GM23338 (cell line): ENCODE data around the gene TUB. TPM values are rescaled to one million over a fixed set of nuclear protein-coding genes. Genes with fewer than 3 reads are reported as not detected.

Source experiments
- ATAC-seq: fragments of 200-7000 bp; cut with Tn5 transposase; 3 replicates; pipeline ENCODE4 v1.9.1; 2020
- DNase-seq: peaks from one replicate; pipeline ENCODE4 v3.0.0-alpha.2; 2015; ENCODE audit warnings: low spot score
- H2AFZ ChIP-seq: fragments of 200-600 bp; sonication (generic); 2 replicates; pipeline ENCODE4 v1.8.0; 2016; ENCODE audit warnings: antibody characterized with exemption, mild to moderate bottlenecking, moderate library complexity
- H3F3A ChIP-seq: fragments of 200-600 bp; sonication (generic); replicated peaks from 2 replicates; pipeline ENCODE4 v1.8.0; 2017; ENCODE audit warnings: antibody characterized with exemption, mixed run types, low read depth
- H3K27ac ChIP-seq: fragments of 200-600 bp; sonication (generic); 2 replicates; pipeline ENCODE4 v1.6.1; 2016; ENCODE audit warnings: low read depth
- H3K27me3 ChIP-seq: fragments of 200-600 bp; sonication (generic); 2 replicates; pipeline ENCODE4 v1.8.0; 2016; ENCODE audit warnings: mild to moderate bottlenecking, mixed run types, moderate library complexity; ENCODE audit not compliant: insufficient read depth
- H3K36me3 ChIP-seq: fragments of 200-600 bp; sonication (generic); 2 replicates; pipeline ENCODE4 v1.8.0; 2016; ENCODE audit warnings: mild to moderate bottlenecking; ENCODE audit not compliant: insufficient read depth
- H3K4me1 ChIP-seq: fragments of 200-600 bp; sonication (generic); 2 replicates; pipeline ENCODE4 v1.8.0; 2016; ENCODE audit warnings: mild to moderate bottlenecking, moderate library complexity; ENCODE audit not compliant: insufficient read depth
- H3K4me2 ChIP-seq: fragments of 200-600 bp; sonication (generic); 2 replicates; pipeline ENCODE4 v1.7.1; 2017; ENCODE audit warnings: mixed run types
- H3K4me3 ChIP-seq: fragments of 200-600 bp; sonication (generic); 2 replicates; pipeline ENCODE4 v1.6.1; 2016; ENCODE audit warnings: mixed run types
- H3K79me2 ChIP-seq: fragments of 200-600 bp; sonication (generic); replicated peaks from 2 replicates; pipeline ENCODE4 v1.8.0; 2017; ENCODE audit warnings: mild to moderate bottlenecking; ENCODE audit not compliant: insufficient read depth
- H3K9me2 ChIP-seq: fragments of 200-600 bp; sonication (generic); 2 replicates; pipeline ENCODE4 v1.8.0; 2017; ENCODE audit not compliant: insufficient read depth
- H4K20me1 ChIP-seq: fragments of 200-600 bp; sonication (generic); replicated peaks from 2 replicates; pipeline ENCODE4 v1.8.0; 2017; ENCODE audit warnings: mild to moderate bottlenecking; ENCODE audit not compliant: insufficient read depth
- H3K27ac Mint-ChIP-seq: 2 replicates; pipeline ENCODE4 v1.8.0; 2020; ENCODE audit warnings: inconsistent platforms, mild to moderate bottlenecking, moderate library complexity, mixed read lengths
- H3K27me3 Mint-ChIP-seq: 3 replicates; pipeline ENCODE4 v1.8.0; 2022; ENCODE audit warnings: low read depth, mild to moderate bottlenecking, moderate library complexity, mixed read lengths, inconsistent platforms; ENCODE audit not compliant: insufficient read depth, poor library complexity
- H3K36me3 Mint-ChIP-seq: 3 replicates; pipeline ENCODE4 v1.8.0; 2021; ENCODE audit warnings: low read depth, mild to moderate bottlenecking, inconsistent platforms, moderate library complexity, mixed read lengths
- H3K4me1 Mint-ChIP-seq: 3 replicates; pipeline ENCODE4 v1.8.0; 2020; ENCODE audit warnings: mild to moderate bottlenecking, inconsistent platforms, mixed read lengths
- H3K4me3 Mint-ChIP-seq: 3 replicates; pipeline ENCODE4 v1.8.0; 2021; ENCODE audit warnings: moderate library complexity, mild to moderate bottlenecking, inconsistent platforms, mixed read lengths
- H3K9me3 Mint-ChIP-seq: 3 replicates; pipeline ENCODE4 v1.8.0; 2020; ENCODE audit warnings: moderate library complexity, mild to moderate bottlenecking, inconsistent platforms, mixed read lengths
- CREB1 ChIP-seq: fragments of 250-450 bp; sonication (Bioruptor Pico); IDR thresholded peaks from 2 replicates; pipeline ENCODE4 v1.5.0; 2020; ENCODE audit warnings: low read depth, mild to moderate bottlenecking, moderate library complexity
- EZH2 ChIP-seq: fragments of 200-600 bp; sonication (generic); IDR thresholded peaks from one replicate; pipeline ENCODE4 v1.8.0; 2017; ENCODE audit warnings: antibody characterized with exemption, mild to moderate bottlenecking, low read depth; ENCODE audit not compliant: unreplicated experiment
- EZH2phosphoT487 ChIP-seq: fragments of 200-600 bp; sonication (generic); IDR thresholded peaks from one replicate; pipeline ENCODE4 v1.8.1; 2018; ENCODE audit warnings: antibody characterized with exemption; ENCODE audit not compliant: unreplicated experiment
- JUNB ChIP-seq: IDR thresholded peaks from one replicate; pipeline ENCODE4 v1.6.1; 2016; ENCODE audit warnings: antibody characterized with exemption; ENCODE audit not compliant: unreplicated experiment
- NANOG ChIP-seq: IDR thresholded peaks from 2 replicates; pipeline ENCODE4 v1.6.1; 2016; ENCODE audit warnings: antibody characterized with exemption, borderline replicate concordance
- POLR2AphosphoS5 ChIP-seq: IDR thresholded peaks from 2 replicates; pipeline ENCODE4 v1.6.1; 2016; ENCODE audit warnings: antibody characterized with exemption, low read depth
- STAT1 ChIP-seq: IDR thresholded peaks from one replicate; pipeline ENCODE4 v1.6.1; 2016; ENCODE audit warnings: antibody characterized with exemption; ENCODE audit not compliant: unreplicated experiment
- ZNF114 ChIP-seq: fragments of 250-450 bp; sonication (Bioruptor Pico); IDR thresholded peaks from 2 replicates; pipeline ENCODE4 v1.5.0; 2020; ENCODE audit warnings: mild to moderate bottlenecking, moderate library complexity
- ZNF331 ChIP-seq: fragments of 250-450 bp; sonication (Bioruptor Pico); IDR thresholded peaks from 2 replicates; pipeline ENCODE4 v1.5.0; 2020; ENCODE audit warnings: low read depth, mild to moderate bottlenecking, moderate library complexity
- polyA plus RNA-seq: library from polyadenylated mRNA; unstranded; fragments of >200 nt; fragmentation: Nextera tagmentation; extraction: Ambion mirVana; gene quantifications from 2 replicates; pipeline ENCODE4 v1.2.1, GENCODE V29; 2016
- total RNA-seq: library from RNA; depleted of rRNA; stranded (reverse); fragments of >200 nt; shearing (Covaris generic); gene quantifications from 2 replicates; pipeline ENCODE4 v1.2.3, GENCODE V29; 2014
- TF ChIP-seq, protein P1 (sequence below): IDR thresholded peaks from 2 replicates; pipeline ENCODE4 v1.6.1; 2016; ENCODE audit warnings: antibody characterized with exemption
- TF ChIP-seq, protein P2 (sequence below), 2 experiments: fragments of 200-600 bp in 1 of 2; sonication (generic) in 1 of 2; conservative IDR thresholded peaks; 2 replicates each; pipeline versions ENCODE4 v1.5.1 to v1.6.1; 2016 to 2017; ENCODE audit warnings: antibody characterized with exemption in 2 of 2, low read depth in 2 of 2, mild to moderate bottlenecking in 2 of 2, moderate library complexity in 1 of 2
- TF ChIP-seq, protein P3 (sequence below): fragments of 250-450 bp; sonication (Bioruptor Pico); IDR thresholded peaks from 2 replicates; pipeline ENCODE4 v1.5.0; 2020; ENCODE audit warnings: mild to moderate bottlenecking, moderate library complexity
- TF ChIP-seq, protein P4 (sequence below): IDR thresholded peaks from one replicate; pipeline ENCODE4 v1.6.1; 2018; ENCODE audit warnings: antibody characterized with exemption; ENCODE audit not compliant: unreplicated experiment

Gene TUB
- total and polyA plus RNA-seq, 2 experiments from 2014 or later: 5.5 to 30.4 TPM

DNA sequence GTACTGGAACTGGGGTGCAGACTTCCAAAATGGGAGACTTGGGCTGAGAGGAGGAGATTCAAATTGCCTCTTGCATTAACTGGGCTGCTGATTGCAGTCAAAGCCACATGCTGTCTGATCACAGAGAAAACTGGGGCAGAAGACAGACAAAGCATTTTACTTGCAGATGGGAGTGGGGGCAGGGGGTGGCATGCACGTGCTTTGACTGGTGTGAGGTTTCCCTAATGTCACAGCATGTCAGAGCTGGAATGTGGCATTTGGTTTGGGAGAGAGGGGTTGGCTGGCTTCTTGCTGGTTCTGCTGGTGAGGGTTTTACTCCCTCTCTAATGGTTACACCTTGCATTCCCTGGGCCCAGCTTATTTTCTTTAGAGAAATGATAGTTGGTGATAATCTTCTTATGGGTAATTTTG lies 2.9 kb downstream of the TUB start:
- TF ChIP-seq, protein P1, sequence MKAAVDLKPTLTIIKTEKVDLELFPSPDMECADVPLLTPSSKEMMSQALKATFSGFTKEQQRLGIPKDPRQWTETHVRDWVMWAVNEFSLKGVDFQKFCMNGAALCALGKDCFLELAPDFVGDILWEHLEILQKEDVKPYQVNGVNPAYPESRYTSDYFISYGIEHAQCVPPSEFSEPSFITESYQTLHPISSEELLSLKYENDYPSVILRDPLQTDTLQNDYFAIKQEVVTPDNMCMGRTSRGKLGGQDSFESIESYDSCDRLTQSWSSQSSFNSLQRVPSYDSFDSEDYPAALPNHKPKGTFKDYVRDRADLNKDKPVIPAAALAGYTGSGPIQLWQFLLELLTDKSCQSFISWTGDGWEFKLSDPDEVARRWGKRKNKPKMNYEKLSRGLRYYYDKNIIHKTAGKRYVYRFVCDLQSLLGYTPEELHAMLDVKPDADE: no peak
- TF ChIP-seq, protein P2, sequence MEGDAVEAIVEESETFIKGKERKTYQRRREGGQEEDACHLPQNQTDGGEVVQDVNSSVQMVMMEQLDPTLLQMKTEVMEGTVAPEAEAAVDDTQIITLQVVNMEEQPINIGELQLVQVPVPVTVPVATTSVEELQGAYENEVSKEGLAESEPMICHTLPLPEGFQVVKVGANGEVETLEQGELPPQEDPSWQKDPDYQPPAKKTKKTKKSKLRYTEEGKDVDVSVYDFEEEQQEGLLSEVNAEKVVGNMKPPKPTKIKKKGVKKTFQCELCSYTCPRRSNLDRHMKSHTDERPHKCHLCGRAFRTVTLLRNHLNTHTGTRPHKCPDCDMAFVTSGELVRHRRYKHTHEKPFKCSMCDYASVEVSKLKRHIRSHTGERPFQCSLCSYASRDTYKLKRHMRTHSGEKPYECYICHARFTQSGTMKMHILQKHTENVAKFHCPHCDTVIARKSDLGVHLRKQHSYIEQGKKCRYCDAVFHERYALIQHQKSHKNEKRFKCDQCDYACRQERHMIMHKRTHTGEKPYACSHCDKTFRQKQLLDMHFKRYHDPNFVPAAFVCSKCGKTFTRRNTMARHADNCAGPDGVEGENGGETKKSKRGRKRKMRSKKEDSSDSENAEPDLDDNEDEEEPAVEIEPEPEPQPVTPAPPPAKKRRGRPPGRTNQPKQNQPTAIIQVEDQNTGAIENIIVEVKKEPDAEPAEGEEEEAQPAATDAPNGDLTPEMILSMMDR (conservative IDR thresholded peaks at IDR 0.05; ENCODE audit: low read depth in 2 of 2): no peak
- no peak for TF ChIP-seq EZH2phosphoT487
- TF ChIP-seq ZNF114 (CRISPR knock-in tag): no peak
- no peak for TF ChIP-seq EZH2
- TF ChIP-seq, protein P3, sequence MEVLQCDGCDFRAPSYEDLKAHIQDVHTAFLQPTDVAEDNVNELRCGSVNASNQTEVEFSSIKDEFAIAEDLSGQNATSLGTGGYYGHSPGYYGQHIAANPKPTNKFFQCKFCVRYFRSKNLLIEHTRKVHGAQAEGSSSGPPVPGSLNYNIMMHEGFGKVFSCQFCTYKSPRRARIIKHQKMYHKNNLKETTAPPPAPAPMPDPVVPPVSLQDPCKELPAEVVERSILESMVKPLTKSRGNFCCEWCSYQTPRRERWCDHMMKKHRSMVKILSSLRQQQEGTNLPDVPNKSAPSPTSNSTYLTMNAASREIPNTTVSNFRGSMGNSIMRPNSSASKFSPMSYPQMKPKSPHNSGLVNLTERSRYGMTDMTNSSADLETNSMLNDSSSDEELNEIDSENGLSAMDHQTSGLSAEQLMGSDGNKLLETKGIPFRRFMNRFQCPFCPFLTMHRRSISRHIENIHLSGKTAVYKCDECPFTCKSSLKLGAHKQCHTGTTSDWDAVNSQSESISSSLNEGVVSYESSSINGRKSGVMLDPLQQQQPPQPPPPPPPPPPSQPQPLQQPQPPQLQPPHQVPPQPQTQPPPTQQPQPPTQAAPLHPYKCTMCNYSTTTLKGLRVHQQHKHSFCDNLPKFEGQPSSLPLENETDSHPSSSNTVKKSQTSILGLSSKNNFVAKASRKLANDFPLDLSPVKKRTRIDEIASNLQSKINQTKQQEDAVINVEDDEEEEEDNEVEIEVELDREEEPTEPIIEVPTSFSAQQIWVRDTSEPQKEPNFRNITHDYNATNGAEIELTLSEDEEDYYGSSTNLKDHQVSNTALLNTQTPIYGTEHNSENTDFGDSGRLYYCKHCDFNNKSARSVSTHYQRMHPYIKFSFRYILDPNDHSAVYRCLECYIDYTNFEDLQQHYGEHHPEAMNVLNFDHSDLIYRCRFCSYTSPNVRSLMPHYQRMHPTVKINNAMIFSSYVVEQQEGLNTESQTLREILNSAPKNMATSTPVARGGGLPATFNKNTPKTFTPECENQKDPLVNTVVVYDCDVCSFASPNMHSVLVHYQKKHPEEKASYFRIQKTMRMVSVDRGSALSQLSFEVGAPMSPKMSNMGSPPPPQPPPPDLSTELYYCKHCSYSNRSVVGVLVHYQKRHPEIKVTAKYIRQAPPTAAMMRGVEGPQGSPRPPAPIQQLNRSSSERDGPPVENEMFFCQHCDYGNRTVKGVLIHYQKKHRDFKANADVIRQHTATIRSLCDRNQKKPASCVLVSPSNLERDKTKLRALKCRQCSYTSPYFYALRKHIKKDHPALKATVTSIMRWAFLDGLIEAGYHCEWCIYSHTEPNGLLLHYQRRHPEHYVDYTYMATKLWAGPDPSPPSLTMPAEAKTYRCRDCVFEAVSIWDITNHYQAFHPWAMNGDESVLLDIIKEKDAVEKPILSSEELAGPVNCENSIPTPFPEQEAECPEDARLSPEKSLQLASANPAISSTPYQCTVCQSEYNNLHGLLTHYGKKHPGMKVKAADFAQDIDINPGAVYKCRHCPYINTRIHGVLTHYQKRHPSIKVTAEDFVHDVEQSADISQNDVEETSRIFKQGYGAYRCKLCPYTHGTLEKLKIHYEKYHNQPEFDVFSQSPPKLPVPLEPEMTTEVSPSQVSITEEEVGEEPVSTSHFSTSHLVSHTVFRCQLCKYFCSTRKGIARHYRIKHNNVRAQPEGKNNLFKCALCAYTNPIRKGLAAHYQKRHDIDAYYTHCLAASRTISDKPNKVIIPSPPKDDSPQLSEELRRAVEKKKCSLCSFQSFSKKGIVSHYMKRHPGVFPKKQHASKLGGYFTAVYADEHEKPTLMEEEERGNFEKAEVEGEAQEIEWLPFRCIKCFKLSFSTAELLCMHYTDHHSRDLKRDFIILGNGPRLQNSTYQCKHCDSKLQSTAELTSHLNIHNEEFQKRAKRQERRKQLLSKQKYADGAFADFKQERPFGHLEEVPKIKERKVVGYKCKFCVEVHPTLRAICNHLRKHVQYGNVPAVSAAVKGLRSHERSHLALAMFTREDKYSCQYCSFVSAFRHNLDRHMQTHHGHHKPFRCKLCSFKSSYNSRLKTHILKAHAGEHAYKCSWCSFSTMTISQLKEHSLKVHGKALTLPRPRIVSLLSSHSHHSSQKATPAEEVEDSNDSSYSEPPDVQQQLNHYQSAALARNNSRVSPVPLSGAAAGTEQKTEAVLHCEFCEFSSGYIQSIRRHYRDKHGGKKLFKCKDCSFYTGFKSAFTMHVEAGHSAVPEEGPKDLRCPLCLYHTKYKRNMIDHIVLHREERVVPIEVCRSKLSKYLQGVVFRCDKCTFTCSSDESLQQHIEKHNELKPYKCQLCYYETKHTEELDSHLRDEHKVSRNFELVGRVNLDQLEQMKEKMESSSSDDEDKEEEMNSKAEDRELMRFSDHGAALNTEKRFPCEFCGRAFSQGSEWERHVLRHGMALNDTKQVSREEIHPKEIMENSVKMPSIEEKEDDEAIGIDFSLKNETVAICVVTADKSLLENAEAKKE (CRISPR knock-in tag): no peak
- TF ChIP-seq NANOG: no peak
- TF ChIP-seq ZNF331 (CRISPR knock-in tag): no peak
- TF ChIP-seq, protein P4, sequence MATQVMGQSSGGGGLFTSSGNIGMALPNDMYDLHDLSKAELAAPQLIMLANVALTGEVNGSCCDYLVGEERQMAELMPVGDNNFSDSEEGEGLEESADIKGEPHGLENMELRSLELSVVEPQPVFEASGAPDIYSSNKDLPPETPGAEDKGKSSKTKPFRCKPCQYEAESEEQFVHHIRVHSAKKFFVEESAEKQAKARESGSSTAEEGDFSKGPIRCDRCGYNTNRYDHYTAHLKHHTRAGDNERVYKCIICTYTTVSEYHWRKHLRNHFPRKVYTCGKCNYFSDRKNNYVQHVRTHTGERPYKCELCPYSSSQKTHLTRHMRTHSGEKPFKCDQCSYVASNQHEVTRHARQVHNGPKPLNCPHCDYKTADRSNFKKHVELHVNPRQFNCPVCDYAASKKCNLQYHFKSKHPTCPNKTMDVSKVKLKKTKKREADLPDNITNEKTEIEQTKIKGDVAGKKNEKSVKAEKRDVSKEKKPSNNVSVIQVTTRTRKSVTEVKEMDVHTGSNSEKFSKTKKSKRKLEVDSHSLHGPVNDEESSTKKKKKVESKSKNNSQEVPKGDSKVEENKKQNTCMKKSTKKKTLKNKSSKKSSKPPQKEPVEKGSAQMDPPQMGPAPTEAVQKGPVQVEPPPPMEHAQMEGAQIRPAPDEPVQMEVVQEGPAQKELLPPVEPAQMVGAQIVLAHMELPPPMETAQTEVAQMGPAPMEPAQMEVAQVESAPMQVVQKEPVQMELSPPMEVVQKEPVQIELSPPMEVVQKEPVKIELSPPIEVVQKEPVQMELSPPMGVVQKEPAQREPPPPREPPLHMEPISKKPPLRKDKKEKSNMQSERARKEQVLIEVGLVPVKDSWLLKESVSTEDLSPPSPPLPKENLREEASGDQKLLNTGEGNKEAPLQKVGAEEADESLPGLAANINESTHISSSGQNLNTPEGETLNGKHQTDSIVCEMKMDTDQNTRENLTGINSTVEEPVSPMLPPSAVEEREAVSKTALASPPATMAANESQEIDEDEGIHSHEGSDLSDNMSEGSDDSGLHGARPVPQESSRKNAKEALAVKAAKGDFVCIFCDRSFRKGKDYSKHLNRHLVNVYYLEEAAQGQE: no peak
- TF ChIP-seq CREB1 (CRISPR knock-in tag): no peak
- no peak for TF ChIP-seq JUNB
- no peak for TF ChIP-seq STAT1
- no peak for TF ChIP-seq POLR2AphosphoS5
- Histone ChIP-seq H3K27ac (no peak overlapping the region), H3K9me2 (no peaks in the 10 kb centered on the region; the same call in 1 of the 2 replicates), H3K4me2 (peak overlapping the region; percentile 57; the same call in 1 of the 2 replicates), H3K27me3 (peaks cover 25% of the 10 kb centered on the region), H3K79me2 (peaks cover 30% of the 10 kb centered on the region), H3K4me1 (peaks cover 51% of the 10 kb centered on the region), H4K20me1 (peaks cover 15% of the 10 kb centered on the region), H3K4me3 (no peak overlapping the region), H3F3A (0 out of 2 replicates have a peak, but pooled peaks cover 3% of the 10 kb centered on the region), H3K36me3 (no peaks in the 10 kb centered on the region), H2AFZ (no peak overlapping the region)
- no peaks in the 10 kb centered on the region for H3K9me3 Mint-ChIP-seq
- peak overlapping the region; percentile 11; the same call in 2 of the 3 replicates for H3K4me3 Mint-ChIP-seq
- DNase-seq (peak; percentile 35), ATAC-seq (no peak)
- peaks cover 25% of the 10 kb centered on the region for H3K27me3 Mint-ChIP-seq
- H3K4me1 Mint-ChIP-seq: peaks cover 61% of the 10 kb centered on the region
- H3K36me3 Mint-ChIP-seq: no peaks in the 10 kb centered on the region
- peak overlapping the region; percentile 22; the same call in 1 of the 2 replicates for H3K27ac Mint-ChIP-seq
